Hindlimb muscle (tissue), 1 donor: Measurements from ENCODE around the gene CLEC18A. TPM values are rescaled to one million over a fixed set of nuclear protein-coding genes. Genes with fewer than 3 reads are reported as not detected.
"Not testable (repeated sequence)": the region's sequence is repeated elsewhere in the genome, so short reads cannot be mapped to it uniquely, and the experiment has no call there.

ENCODE experiments used
- DNase-seq: peaks from one replicate; pipeline ENCODE4 v3.0.0-alpha.2; 2013
- polyA plus RNA-seq: library from polyadenylated mRNA; unstranded; fragments of 120-200 nt; gene quantifications from one replicate; pipeline ENCODE4 v1.2.1, GENCODE V29; 2013; ENCODE audit not compliant: insufficient read length

The CLEC18A gene
- polyA plus RNA-seq = 0.68 TPM

DNA sequence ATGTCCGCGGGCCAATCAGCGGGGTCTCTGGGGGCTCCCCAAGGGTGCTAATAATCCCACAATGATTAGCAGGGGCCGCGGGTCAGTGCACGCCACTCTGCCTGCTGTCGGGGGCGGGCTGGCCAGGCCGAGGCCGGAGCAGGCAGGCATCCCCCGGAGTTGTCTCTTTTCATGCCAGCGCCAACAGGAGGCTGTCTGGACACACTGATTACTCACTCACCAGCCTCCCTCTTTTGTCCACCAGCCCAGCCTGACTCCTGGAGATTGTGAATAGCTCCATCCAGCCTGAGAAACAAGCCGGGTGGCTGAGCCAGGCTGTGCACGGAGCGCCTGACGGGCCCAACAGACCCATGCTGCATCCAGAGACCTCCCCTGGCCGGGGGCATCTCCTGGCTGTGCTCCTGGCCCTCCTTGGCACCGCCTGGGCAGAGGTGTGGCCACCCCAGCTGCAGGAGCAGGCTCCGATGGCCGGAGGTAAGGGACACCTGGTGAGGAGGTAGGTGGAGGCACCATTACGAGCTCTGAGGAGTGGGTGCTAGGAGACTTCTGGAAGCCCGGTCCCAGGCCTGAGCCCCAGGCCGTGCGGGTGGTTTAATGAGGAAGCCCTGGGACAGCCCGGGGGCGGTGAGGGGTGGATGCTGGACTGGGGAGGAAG lies at the start of gene CLEC18A:
TSS of gene CLEC18A (plus strand) at position 318 of the 655 bp plus-strand sequence. CDS start at position 351, 33 bp downstream.
- not testable (repeated sequence) for DNase-seq

DNA sequence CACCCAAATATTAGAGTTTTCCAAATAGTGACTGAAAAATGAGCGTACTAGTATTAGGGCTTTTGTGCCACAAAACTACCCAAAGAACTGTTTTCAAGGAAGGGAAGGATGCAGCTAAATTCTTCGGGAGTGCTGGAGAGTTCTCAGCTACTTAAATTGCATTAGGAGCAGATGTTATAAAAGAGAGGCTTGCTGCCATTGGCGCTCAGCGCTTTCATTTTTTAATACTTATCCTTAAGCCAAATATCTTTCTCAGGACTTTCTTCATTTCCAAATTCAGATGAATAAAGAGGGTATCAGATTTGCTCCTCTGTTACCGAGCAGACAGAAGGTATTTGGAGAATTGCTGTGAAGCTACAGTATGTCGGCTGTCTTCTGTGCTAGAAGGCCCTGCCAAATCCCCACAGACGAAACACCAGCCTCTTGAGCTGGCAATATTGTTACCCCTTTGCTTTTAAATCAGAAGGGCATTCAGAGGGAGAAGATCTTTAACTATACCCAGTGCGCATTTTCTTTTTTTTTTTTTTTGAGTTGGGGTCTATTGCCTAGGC lies 47.2 kb upstream of the CLEC18A start:
- peak; percentile 52 for DNase-seq

- no peak for DNase-seq
These were observed 46.5 kb upstream of the CLEC18A start for GRCh38 chr16:69904495-69905170.

- DNase-seq = no peak
These were observed 46.0 kb upstream of the CLEC18A start for GRCh38 chr16:69905171-69905555.

DNA sequence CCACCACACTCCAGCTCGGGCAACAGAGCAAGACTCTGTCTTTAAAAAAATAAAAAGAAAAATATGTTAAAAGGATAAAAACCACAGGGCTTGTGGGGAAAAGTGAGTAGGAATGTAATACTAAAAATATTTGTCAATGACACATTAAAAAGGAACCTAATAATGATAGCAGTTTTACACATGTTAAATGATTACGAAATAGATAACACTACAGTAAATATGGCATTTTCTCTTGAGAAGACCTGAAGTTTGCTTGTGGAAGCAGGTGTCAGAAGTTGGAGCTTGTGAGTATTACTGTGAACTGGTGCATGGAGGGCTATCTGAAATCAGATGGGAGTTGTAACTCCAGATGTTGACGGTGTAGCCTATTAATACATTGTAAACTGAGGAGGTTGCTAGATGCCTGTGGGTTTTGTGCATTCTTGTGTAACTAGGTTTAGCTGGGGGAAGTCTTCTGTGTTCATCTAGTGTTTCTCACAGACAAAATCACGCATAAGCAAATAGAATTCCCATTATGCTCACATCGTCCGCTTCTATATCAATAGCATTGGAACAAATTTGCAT lies 44.2 kb upstream of the CLEC18A start:
- DNase-seq = no peak

GRCh38 chr16:69909043-69909442 lies 42.1 kb upstream of the CLEC18A start:
- DNase-seq = no peak

GRCh38 chr16:69909760-69910159 lies 41.4 kb upstream of the CLEC18A start:
- no peak for DNase-seq

- no peak for DNase-seq
These were observed 40.2 kb upstream of the CLEC18A start for GRCh38 chr16:69910964-69911363.

GRCh38 chr16:69916462-69916861 lies 34.7 kb upstream of the CLEC18A start:
- DNase-seq = no peak

DNA sequence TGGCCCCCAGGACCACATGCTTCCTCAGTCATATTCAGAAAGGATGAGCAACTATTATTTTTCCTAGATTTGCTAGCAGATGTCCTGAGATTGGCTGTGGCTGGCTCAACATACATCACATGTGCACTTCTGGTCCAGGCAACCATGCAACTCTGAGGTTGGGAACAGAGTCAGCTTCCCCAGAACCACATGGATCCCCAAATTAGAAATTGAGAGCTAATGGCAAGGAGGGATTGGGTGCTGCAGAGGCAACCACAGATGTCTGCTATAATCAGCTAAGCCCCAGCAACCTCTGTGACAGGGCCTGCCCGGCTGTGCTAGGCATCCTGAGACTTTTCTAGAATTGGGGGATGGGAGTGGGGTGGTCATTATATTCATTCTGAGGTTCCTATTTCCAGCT lies 33.8 kb upstream of the CLEC18A start:
- no peak for DNase-seq

DNA sequence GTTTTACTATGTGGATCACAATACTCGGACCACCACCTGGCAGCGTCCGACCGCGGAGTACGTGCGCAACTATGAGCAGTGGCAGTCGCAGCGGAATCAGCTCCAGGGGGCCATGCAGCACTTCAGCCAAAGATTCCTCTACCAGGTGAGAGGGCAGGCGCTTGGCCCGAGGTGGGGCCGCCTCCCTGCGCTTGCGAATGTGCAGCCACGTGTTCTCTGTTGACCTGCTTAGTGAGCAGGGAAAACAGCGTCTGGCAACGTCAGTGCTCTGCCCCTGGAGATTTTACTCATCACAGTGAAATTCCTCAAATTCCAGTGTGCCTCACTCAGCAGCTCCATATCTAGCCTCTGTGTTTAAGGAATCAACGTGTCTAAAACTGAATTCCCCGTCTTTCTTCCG lies 33.4 kb upstream of the CLEC18A start:
- DNase-seq = no peak

DNA sequence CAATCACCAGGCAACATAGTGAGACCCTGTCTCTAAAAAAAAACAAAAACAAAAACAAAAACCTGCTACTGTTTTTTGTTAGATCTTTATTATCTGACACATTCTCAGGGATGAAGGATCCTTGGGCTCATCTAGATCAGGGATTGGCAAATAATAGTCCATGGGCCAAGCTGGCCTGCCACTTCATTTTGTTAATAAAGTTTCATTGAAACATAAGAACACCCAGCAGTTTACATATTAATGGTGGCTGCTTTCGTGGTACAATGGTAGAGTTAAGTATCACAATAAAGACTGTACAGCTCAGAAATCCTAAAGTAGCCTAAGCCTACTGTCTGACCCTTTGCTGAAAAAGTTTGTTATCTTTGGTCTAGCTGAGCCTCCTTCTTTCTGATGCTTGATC lies 32.9 kb upstream of the CLEC18A start:
- DNase-seq = no peak

- no peak for DNase-seq
These were observed 30.0 kb upstream of the CLEC18A start for GRCh38 chr16:69921127-69921526.

DNA sequence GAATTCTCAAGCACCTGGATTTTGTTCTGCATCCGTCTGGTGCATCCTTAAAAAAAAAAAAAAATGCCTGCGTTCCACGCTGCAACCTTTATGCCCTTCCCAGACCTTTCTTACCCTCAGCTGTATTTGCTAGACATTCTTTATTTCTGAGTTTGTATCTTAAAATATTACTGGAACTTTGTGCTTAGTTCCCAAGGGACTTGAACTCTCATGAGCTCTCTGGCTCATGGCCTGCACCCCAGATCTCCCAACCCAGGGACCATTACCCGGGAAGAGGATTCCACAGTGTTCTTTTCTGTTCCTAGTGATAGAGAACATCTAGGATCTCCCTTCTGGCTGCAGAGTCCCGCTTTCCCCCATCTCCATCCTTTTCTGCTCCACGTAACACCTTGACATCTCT lies 28.9 kb upstream of the CLEC18A start:
- no peak for DNase-seq

DNA sequence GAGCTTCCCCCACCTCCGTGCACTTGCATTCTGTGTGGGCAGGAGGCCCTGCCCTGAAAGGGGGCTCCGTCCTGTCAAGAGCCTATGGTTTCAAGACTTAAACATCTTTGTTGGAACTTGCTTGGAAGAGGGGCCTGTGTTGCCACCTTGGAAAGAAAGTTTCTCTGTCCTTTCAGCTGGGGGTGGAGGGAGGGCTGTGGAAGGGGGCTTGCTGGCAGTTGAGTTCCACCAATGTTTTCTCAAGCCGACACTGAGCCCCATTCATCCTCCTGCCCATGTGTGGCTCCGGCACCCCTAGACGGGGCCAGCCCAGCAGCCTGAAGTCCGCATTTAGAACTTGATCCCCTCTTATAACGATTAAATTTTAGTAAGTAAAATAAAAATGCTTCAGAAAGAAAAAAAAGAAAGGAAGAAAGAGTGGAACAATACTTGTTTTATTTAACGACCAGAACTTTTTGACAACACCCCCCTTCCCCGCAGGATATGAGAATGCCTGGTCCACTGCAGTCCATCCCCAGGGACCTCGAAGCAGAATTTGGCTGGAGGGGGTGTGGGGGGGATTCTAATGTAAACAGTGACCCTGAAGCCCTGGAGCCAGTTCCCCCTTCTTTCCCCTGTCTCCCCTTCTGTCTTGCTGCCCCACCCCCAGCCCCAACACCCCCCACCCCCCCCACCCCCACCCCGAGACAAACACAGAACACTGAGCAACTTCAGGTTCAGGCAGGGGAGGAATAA lies 26.9 kb upstream of the CLEC18A start:
- DNase-seq = no peak

DNA sequence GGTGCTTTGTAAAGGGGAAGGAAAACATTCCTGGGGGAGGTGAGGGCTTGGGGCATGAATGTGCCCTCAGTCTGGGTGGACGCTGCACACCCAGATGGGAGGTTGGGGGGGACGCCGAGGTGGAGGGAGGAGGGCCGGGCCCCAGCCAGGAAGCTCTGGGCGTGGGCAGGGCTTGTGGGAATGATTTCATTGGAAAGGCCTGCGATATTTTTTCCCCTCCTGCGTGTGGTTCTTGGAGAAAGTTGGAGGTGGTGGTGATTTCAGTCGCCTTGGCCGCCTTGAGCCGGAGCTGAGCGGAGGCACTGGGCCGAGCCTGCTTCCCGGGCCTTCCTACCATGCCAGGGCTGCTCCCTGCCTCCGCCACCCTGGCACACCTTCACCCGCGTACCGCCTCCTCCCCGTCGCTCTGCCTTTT lies 26.4 kb upstream of the CLEC18A start:
- peak; percentile 75 for DNase-seq

- no peak for DNase-seq
These were observed 25.8 kb upstream of the CLEC18A start for GRCh38 chr16:69925311-69925710.

DNA sequence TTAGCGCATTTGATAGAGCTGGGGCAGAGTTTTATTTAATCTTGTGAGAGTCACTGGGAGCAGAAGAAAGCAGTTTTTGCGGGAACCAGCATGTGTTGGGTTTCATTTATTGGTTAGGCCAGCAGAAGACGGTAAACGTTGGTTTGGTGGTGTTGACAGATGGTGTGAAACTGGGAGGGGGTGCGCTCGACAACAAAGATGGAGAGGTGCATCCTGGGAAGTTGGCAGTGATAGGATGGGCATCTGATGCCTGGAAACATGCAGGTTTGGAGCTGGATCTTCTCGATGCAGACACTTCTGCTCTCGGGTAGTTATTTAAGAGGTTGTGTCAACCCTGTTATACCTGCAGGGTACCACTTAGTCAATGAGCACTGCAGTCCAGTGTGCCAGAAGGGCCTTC lies 24.9 kb upstream of the CLEC18A start:
- DNase-seq = no peak

DNA sequence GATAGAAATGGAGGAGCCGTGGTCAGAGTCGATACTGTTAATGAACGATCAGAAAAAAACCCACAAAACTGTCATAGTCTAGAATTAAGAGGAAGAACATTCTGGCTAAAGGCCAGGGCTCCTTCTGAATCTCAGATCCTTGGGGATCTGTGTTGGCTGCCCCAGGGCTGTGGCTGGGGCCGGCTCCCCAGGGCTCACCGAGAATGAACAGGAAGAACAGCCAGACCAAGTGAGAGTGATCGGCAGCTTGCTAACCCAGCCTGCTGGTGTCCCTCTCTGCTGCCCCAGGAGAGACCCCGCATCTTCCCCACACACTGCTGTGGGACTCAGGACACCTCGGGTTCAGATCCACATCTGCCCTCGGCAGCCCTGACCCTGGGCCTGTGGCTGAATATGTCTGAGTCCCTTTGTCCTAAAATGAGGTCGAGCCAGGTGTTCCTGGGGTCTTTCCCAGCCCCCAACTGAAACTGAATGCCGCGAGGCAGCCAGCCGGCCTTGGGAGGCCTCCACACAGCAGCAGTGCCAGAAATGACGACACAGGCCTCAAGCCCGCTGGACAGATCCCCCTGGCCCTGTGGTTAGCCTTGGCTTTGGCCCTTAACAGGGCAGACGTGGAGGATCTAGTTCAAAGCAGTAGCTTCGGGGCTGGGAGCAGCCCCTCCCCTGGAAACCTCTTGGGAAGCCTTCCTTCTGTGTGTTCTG lies 23.9 kb upstream of the CLEC18A start:
- DNase-seq = peak; percentile 74

GRCh38 chr16:69928856-69929400 lies 22.2 kb upstream of the CLEC18A start:
- no peak for DNase-seq

DNA sequence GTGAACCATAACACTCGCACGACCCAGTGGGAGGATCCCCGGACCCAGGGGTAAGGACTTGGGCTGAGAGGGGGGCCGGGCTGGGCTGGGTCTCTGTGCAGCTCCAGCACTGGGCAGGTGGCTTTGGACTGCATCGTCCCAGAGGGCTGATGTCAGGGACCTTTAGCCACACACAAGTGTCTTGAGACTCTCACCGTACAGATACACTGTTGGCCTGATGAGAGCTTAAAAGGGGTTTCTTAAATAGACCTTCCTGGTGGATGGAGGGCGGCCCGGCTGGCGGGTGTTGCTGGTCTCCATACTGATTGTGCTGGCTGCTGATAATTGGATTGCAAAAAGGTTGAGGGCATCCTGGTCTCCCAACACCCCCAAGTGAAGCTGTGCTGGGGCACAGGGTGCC lies 21.7 kb upstream of the CLEC18A start:
- no peak for DNase-seq
